Measurements from ENCODE around the gene PDK2. TPM values are rescaled to one million over a fixed set of nuclear protein-coding genes. Genes with fewer than 3 reads are reported as not detected.
"Not testable (repeated sequence)": the region's sequence is repeated elsewhere in the genome, so short reads cannot be mapped to it uniquely, and the experiment has no call there.

PDK2 gene
- total RNA-seq, 1 experiment from 2014 or later, result 112 TPM

DNA sequence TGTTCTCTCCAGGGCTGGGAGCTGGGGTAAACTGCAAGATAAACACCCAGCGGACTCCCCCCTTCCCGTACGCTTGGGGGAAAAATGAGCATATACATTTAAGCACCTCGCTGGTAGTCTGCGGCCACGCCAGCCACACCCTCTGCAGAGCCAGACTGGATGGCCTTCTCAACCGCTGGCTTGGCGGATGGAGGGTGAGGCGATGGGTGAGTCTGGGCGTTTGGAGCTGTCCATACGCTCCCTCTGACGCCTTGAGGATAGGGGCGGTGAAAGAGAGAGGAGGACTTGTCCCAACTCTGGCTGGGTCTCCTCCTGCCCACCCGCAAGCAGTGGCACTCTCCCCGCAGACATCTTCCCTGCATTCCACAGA, 38.2 kb upstream of the PDK2 start:
- in situ Hi-C loops (cut with HindIII; ENCODE audit: low sequenced_read_pairs), result no loop called here
- DNase-seq (ENCODE audit: low spot score), result peak; percentile 35

- in situ Hi-C loops (cut with HindIII; ENCODE audit: low sequenced_read_pairs), result no loop called here
- DNase-seq (ENCODE audit: low spot score), result no peak
These were observed 37.6 kb upstream of the PDK2 start for GRCh38 chr17:50057521-50057991.

GRCh38 chr17:50058296-50058953, 36.7 kb upstream of the PDK2 start:
- in situ Hi-C loops (cut with HindIII; ENCODE audit: low sequenced_read_pairs), result no loop called here
- DNase-seq (ENCODE audit: low spot score), result no peak

DNA sequence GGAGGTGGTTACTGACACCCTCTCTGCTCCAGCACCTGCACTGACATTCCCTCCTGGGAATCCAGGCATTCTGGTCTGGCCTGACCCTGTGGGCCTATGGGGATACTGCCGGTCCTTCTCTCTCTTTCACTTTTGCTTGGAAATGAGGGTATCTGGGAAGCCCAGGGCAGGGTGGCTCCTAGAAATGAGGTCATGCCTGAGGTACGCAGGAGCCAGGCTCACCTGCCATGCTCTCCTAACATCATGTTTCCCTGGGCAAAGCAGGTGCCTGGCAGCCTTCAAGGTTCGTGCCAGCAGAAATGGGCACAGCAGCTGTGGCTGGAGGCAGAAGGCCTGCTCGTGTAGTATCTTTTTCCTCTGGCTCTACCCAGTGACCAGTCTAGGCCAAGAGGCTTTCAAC, 35.9 kb upstream of the PDK2 start:
- in situ Hi-C loops (cut with HindIII; ENCODE audit: low sequenced_read_pairs), result no loop called here

DNA sequence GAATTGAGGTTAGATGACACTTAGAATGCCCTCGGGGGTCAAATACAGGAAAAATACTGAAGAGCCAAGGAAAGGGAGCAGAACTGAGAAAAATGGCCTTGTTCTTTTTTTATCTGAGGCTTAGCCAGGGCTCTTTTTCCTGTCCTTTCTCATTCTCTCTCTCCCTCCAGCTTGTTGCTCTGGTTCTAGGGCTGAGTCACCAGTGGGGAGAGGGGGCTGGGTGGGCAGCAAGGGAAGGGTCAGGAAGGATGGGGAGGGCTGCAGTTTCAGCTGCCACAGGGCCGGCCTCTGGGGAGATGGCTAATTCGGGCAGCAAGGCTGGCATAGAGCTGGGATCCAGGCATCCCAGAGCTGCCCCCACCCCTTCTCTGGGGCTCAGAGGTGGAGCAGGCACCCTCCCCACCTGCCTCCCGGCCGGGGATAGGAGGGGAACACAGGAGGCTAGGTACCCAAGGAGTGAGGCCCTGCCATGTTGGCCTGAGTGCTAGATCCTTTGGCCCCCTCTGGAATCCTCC, 35.3 kb upstream of the PDK2 start:
- DNase-seq (ENCODE audit: low spot score), result no peak
- in situ Hi-C loops (cut with HindIII; ENCODE audit: low sequenced_read_pairs), result no loop called here

More for the DNA sequence above, 35.9 kb upstream of the PDK2 start:
- DNase-seq (ENCODE audit: low spot score), result peak; percentile 48

- peak; percentile 56 for DNase-seq (ENCODE audit: low spot score)
- in situ Hi-C loops (cut with HindIII; ENCODE audit: low sequenced_read_pairs), result no loop called here
These were observed 34.0 kb upstream of the PDK2 start for GRCh38 chr17:50060951-50061712.

DNA sequence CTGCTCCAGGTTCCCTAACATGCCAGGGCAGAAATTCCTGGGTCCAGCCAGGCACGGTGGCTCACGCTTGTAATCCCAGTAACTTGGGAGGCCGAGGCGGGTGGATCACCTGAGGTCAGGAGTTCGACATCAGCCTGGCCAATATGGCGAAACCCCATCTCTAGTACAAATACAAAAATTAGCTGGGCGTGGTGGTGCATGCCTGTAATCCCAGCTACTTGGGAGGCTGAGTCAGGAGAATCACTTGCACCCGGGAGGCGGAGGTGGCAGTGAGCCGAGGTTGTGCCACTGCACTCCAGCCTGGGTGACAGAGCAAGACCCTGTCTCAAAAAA, 33.5 kb upstream of the PDK2 start:
- DNase-seq (ENCODE audit: low spot score); in situ Hi-C loops (cut with HindIII; ENCODE audit: low sequenced_read_pairs): not testable (repeated sequence)

- in situ Hi-C loops (cut with HindIII; ENCODE audit: low sequenced_read_pairs), result no loop called here
- peak; percentile 27 for DNase-seq (ENCODE audit: low spot score)
These were observed 32.6 kb upstream of the PDK2 start for GRCh38 chr17:50062293-50063243.

DNA sequence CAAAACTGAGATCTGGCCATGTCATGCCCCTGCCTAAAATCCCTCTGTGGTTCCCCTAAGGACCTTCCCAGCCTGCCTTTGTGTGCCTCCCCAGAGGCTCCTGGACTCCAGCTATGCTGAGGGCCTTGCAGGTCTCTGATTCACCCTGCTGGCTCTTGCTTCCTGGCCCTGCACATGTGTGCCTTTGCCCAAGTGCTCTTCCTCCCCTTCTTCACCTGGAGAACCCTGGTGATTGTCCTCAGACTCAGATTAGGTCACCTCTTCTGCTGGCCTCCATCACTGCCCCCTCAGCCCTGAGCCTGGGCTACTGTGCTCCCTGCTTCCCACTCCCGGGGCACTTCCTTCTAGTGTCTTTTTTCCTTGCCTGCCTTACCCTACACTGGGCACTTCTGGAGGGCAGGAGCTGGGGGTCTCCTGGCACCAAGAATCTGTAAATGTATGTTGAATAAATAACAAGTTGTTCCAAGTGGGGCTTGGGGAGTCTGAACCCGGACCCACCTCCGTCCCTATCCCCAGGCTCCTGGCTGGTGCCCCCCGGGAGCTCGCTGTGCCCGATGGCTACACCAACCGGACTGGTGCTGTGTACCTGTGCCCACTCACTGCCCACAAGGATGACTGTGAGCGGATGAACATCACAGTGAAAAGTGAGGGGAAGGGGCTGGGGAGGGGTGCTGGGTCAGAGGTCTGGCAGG, 31.4 kb upstream of the PDK2 start:
- in situ Hi-C loops (cut with HindIII; ENCODE audit: low sequenced_read_pairs), result no loop called here
- DNase-seq (ENCODE audit: low spot score), result no peak

GRCh38 chr17:50064253-50065001, 30.7 kb upstream of the PDK2 start:
- no peak for DNase-seq (ENCODE audit: low spot score)
- in situ Hi-C loops (cut with HindIII; ENCODE audit: low sequenced_read_pairs), result no loop called here

- no peak for DNase-seq (ENCODE audit: low spot score)
- in situ Hi-C loops (cut with HindIII; ENCODE audit: low sequenced_read_pairs), result no loop called here
These were observed 30.1 kb upstream of the PDK2 start for GRCh38 chr17:50065056-50065455.

- in situ Hi-C loops (cut with HindIII; ENCODE audit: low sequenced_read_pairs), result no loop called here
- DNase-seq (ENCODE audit: low spot score), result no peak
These were observed 28.2 kb upstream of the PDK2 start for GRCh38 chr17:50066995-50067394.

- in situ Hi-C loops (cut with HindIII; ENCODE audit: low sequenced_read_pairs), result no loop called here
- no peak for DNase-seq (ENCODE audit: low spot score)
These were observed 27.2 kb upstream of the PDK2 start for GRCh38 chr17:50067996-50068395.

- in situ Hi-C loops (cut with HindIII; ENCODE audit: low sequenced_read_pairs), result no loop called here
- DNase-seq (ENCODE audit: low spot score), result no peak
These were observed 24.1 kb upstream of the PDK2 start for GRCh38 chr17:50070908-50071680.

DNA sequence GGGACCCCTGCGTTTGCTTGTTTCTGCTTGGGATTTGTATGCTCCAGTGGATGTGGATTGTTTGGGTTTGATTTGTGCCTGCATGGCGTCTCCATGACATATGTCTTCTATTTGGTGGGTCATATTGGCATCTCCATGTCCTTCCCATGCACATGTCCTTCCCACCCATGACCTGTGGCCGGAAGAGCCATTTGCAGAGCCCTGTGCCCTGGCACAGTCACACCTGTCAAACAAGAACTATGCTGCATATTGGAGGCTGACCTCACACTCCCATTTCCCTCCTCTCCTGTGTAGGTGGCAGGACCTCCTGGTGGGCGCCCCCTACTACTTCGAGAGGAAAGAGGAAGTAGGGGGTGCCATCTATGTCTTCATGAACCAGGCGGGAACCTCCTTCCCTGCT, 23.5 kb upstream of the PDK2 start:
- no peak for DNase-seq (ENCODE audit: low spot score)
- in situ Hi-C loops (cut with HindIII; ENCODE audit: low sequenced_read_pairs), result no loop called here

GRCh38 chr17:50072130-50072529, 23.0 kb upstream of the PDK2 start:
- in situ Hi-C loops (cut with HindIII; ENCODE audit: low sequenced_read_pairs), result no loop called here
- DNase-seq (ENCODE audit: low spot score), result no peak

- no peak for DNase-seq (ENCODE audit: low spot score)
- in situ Hi-C loops (cut with HindIII; ENCODE audit: low sequenced_read_pairs), result no loop called here
These were observed 22.2 kb upstream of the PDK2 start for GRCh38 chr17:50072925-50073324.

DNA sequence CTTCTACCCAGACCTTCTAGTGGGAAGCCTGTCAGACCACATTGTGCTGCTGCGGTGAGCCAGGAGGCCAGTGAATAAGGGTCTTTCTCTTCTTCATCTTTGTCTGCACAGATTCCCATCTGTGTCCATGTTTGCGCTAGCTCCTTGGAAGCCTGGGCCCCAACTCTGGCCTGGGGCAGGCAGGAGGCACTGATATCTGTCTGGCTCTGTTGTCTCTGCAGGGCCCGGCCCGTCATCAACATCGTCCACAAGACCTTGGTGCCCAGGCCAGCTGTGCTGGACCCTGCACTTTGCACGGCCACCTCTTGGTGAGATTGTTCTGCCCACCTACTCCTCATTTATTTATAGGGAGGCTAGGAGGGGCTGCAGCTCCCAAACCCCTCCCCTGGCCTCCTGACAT, 20.9 kb upstream of the PDK2 start:
- in situ Hi-C loops (cut with HindIII; ENCODE audit: low sequenced_read_pairs), result no loop called here
- no peak for DNase-seq (ENCODE audit: low spot score)
